IPS-11a (cell line): ENCODE results near the gene ZFAND3.

ENCODE experiments used
- H3K4me3 ChIP-seq: one replicate; pipeline ENCODE4 v1.5.1; 2013; ENCODE audit warnings: low read depth, low read length, control low read depth

ZFAND3 gene

GRCh38 chr6:37826188-37826587, 6.7 kb downstream of the ZFAND3 start:
- H3K4me3 ChIP-seq: no peak overlapping the region

GRCh38 chr6:37826993-37827392, 7.5 kb downstream of the ZFAND3 start:
- no peak overlapping the region for H3K4me3 ChIP-seq

GRCh38 chr6:37827603-37828265, 8.2 kb downstream of the ZFAND3 start:
- H3K4me3 ChIP-seq: no peak overlapping the region

GRCh38 chr6:37830225-37830624, 10.7 kb downstream of the ZFAND3 start:
- H3K4me3 ChIP-seq: no peak overlapping the region

- H3K4me3 ChIP-seq: no peak overlapping the region
Measured at GRCh38 chr6:37831457-37831856, 11.9 kb downstream of the ZFAND3 start.

- H3K4me3 ChIP-seq: no peak overlapping the region
Measured at GRCh38 chr6:37835923-37836322, 16.4 kb downstream of the ZFAND3 start.

- no peak overlapping the region for H3K4me3 ChIP-seq
Measured at GRCh38 chr6:37838219-37838921, 18.8 kb downstream of the ZFAND3 start.

GRCh38 chr6:37840143-37840939, 20.8 kb downstream of the ZFAND3 start:
- H3K4me3 ChIP-seq: no peak overlapping the region

- H3K4me3 ChIP-seq: no peak overlapping the region
Measured at GRCh38 chr6:37840940-37841300, 21.4 kb downstream of the ZFAND3 start.

GRCh38 chr6:37845026-37845911, 25.7 kb downstream of the ZFAND3 start:
- no peak overlapping the region for H3K4me3 ChIP-seq

- no peak overlapping the region for H3K4me3 ChIP-seq
Measured at GRCh38 chr6:37845930-37846329, 26.4 kb downstream of the ZFAND3 start.

GRCh38 chr6:37847704-37848103, 28.2 kb downstream of the ZFAND3 start:
- no peak overlapping the region for H3K4me3 ChIP-seq

GRCh38 chr6:37848371-37848770, 28.8 kb downstream of the ZFAND3 start:
- no peak overlapping the region for H3K4me3 ChIP-seq

GRCh38 chr6:37850260-37850659, 30.7 kb downstream of the ZFAND3 start:
- no peak overlapping the region for H3K4me3 ChIP-seq

GRCh38 chr6:37850728-37851285, 31.3 kb downstream of the ZFAND3 start:
- no peak overlapping the region for H3K4me3 ChIP-seq

GRCh38 chr6:37851997-37852524, 32.5 kb downstream of the ZFAND3 start:
- H3K4me3 ChIP-seq: no peak overlapping the region

GRCh38 chr6:37856285-37856684, 36.8 kb downstream of the ZFAND3 start:
- no peak overlapping the region for H3K4me3 ChIP-seq

- H3K4me3 ChIP-seq: no peak overlapping the region
Measured at GRCh38 chr6:37858363-37858762, 38.8 kb downstream of the ZFAND3 start.

- H3K4me3 ChIP-seq: no peak overlapping the region
Measured at GRCh38 chr6:37860226-37860839, 40.8 kb downstream of the ZFAND3 start.

GRCh38 chr6:37861452-37861851, 41.9 kb downstream of the ZFAND3 start:
- H3K4me3 ChIP-seq: no peak overlapping the region
